Eye (tissue), 1 donor: ENCODE measurements around the gene PKDCC.
"Not testable (repeated sequence)": the region's sequence is repeated elsewhere in the genome, so short reads cannot be mapped to it uniquely, and the experiment has no call there.

Source experiments
- DNase-seq: peaks from one replicate; pipeline ENCODE4 v3.0.0-alpha.2; 2015

PKDCC gene

GRCh38 chr2:42050703-42051542 is 3.1 kb downstream of the PKDCC start:
- no peak for DNase-seq

- DNase-seq, result no peak
Observed at GRCh38 chr2:42051543-42052235, 3.9 kb downstream of the PKDCC start.

GRCh38 chr2:42052702-42053481 is 5.1 kb downstream of the PKDCC start:
- DNase-seq, result peak; percentile 45

- no peak for DNase-seq
Observed at GRCh38 chr2:42053482-42053790, 5.6 kb downstream of the PKDCC start.

- no peak for DNase-seq
Observed at GRCh38 chr2:42053791-42054701, 6.2 kb downstream of the PKDCC start.

DNA sequence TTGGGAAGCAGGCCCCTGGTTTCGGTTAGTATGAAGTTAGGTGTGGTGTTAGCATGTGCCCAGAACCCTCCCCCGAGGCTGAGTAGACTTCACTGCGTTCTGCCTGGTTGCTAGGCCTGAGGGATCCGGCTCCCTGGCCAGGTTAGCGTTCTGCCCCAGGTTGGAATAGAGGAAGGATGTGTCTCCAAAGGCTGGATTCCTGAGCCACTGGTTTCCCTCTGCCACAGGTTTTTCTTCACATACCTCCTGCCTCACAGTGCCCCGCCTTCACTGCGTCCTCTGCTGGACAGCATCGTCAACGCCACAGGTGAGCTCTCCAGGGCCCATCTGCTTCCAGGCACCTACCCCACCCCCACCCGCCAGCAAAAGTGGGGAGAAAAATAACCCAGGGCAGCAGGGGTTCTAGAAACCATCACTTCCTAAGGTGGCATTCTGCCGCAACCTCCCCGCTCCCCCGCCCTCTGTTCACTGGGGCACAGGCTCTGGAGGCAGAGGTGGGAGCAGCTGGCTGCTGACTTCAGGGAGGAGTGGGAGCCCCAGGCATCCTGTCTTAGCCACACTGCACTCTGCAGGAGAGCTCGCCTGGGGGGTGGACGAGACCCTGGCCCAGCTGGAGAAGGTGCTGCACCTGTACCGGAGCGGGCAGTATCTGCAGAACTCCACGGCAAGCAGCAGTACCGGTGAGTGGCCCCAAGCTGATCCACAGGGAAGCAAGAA is 7.1 kb downstream of the PKDCC start:
- DNase-seq, result no peak

- DNase-seq, result no peak
Observed at GRCh38 chr2:42055573-42056514, 8.0 kb downstream of the PKDCC start.

DNA sequence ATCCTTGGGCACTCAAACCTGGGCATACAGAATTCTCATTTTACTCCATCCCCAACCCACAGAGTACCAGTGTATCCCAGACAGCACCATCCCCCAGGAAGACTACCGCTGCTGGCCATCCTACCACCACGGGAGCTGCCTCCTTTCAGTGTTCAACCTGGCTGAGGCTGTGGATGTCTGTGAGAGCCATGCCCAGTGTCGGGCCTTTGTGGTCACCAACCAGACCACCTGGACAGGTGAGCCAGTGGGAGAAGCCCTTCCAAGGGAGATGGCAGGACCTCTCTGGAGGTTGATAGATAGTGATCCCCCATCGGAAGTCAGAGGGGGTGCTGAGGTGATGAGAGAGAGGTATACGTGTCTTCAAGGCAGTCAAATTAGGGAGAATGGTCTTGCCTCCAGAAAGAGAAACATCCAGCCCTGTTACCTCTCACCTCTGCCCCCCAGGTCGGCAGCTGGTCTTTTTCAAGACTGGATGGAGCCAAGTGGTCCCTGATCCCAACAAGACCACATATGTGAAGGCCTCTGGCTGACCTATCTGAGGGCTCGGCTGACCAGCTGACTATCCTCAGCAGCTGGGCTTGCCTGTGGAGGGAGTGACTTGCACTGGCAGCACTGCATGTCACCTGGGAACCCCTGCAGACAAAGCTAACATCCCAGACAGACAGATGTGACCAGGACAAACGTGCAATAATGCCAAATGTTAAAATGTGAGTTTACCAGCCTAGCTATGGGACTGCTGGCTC is 9.5 kb downstream of the PKDCC start:
- no peak for DNase-seq

DNA sequence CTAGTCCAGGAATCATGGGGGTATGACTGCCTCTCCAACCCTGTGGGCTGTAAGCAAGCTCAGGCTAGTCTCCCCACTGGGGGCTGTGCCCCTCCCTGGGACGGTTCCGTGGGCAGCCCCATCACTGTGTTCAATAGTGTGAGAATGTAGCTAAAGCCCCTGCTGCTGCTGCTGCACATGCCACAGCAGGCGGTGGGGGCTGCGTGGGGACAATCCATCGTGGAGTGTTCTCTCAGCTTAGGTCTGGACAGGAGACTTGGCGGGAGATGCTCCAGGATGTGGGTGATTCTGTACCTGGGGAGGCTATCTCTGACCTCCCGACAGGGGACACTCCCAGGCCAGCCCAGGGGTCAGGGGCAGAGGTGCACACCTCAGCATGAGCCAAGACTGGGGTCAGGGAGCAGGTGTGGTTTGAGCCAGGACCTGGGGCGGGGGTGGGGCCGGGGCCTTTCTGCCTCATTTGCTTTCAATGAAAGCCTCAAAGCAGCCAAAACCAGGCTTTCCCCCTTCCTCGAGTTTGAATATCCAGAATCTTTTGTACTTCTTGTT is 10.2 kb downstream of the PKDCC start:
- DNase-seq, result no peak

DNA sequence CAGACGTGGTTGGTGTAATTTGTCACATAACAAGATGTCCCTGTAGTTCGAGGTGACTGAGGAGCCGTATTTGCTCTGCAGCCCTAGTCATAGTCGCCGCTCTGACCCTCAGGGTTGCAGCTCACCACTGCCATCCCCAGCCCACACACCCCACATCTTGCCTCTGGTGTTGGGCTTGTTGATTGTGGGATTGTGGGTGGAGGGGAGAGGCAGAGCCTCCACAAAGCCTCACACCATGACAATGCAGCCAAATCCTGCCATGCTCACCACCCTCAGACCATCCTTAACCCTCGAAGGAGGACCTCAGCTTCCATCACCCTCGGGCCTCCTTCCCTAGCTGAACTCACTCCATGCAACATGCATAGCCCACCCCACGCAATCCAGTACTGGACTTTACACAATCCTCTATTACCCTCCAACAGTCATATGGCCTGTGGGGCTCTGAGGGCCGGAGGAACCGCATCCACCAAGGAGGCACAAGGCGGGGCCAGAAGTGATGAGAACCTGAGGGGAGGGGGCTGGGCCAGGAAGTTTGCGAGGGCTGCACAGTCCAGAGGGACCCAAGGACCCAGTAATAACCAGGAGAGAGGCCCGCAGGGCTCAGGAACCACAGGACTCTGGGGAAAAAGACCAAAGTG is 11.6 kb downstream of the PKDCC start:
- DNase-seq, result no peak

DNA sequence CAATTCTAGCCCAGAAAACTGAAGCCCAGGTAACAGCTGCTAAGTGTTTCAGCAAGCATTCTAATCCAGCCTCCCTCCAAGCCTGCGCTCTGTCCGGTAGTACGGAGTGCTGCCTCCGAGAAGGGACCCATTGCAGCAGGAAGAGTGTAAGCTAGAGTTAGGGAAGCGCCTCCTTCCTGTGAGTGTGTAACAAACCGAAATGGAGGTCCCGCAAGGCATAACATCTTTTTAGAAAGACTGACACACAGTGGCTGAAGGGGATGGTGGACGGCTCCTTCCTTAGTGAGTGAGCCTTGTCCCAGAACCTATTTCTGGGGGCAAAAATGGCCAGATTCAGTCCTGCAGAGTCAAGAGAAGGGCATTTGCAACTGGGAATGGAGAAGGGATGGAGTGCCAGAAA is 12.2 kb downstream of the PKDCC start:
- no peak for DNase-seq

DNA sequence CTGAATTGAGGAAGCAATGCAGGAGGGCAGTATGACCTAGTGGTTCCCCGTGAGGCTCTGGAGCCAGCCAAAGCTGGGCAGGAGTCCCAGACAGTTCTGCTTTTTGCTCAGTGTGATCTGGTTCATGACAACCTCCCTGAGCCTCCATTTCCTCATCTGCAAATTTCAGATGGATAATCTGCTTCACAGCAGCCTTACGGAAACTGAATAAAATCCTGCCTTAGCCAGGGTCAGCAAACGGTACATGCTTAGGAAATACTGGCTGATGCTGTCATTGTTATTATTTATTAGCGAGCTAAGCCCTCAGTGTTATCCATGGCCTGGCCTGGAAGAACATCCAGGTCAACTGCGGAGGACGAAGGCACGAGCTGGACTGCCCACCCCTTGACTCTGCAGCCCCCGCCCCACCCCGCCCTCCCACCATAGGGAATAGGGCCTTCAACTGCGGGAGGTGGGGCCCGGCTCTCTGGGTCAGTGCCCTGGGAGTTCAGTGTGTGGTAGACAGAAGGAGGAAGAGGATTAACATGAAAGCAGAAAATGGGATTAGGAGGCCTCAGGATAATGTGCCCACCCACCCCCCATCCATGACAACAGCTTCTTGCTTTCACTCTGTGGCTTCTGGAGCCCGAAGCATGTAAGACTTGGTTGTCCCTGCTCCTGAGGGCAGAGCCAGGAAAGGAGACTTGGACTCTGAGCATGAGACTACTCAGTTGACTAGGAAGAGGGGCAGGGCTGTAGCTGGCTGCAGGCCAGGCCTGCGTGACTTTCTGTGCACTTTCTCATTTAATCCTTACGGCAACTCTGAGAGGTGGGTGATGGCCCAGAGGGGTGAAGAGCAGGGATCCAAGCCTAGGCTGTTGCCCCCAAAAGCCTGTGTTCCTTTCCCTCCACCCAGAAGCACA is 13.1 kb downstream of the PKDCC start:
- DNase-seq, result peak; percentile 70

- DNase-seq, result no peak
Observed at GRCh38 chr2:42061839-42062238, 14.0 kb downstream of the PKDCC start.

GRCh38 chr2:42063431-42064171 is 15.8 kb downstream of the PKDCC start:
- DNase-seq, result no peak

DNA sequence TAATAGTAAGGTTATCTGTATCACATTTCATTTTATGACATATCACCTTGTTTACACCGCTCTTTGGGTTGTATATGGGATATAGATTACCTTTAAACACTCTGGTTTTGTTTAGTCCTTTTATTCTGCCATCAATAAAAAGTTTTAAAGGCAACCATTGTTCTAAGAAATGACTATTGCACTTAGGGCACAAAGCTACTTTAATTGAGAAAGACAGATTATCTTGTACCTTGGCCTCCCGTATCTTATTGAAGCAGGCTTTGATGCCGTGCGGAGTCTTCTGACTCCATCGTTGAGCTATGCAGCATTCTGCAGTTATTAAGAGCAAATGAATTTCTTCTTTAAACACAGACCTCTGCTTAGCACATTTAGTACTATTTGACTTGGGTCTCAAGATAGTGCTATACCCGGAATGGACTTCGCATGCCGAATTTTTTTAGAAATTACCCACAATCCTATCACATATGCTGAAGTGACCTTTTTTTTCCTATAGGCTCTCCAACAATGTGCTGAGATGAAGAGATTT is 16.7 kb downstream of the PKDCC start:
- DNase-seq, result no peak

DNA sequence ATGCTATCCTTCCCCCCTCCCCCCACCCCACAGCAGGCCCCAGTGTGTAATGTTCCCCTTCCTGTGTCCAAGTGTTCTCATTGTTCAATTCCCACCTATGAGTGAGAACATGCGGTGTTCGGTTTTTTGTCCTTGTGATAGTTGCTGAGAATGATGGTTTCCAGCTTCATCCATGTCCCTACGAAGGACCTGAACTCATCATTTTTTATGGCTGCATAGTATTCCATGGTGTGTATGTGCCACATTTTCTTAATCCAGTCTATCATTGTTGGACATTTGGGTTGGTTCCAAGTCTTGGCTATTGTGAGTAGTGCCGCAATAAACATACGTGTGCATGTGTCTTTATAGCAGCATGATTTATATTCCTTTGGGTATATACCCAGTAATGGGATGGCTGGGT is 17.9 kb downstream of the PKDCC start:
- DNase-seq, result not testable (repeated sequence)

- DNase-seq, result not testable (repeated sequence)
Observed at GRCh38 chr2:42067001-42067400, 19.2 kb downstream of the PKDCC start.
